HG03025 (cell line): ENCODE data around the gene OVCH1.
"Not testable (repeated sequence)": the region's sequence is repeated elsewhere in the genome, so short reads cannot be mapped to it uniquely, and the experiment has no call there.

ENCODE experiments used
- ATAC-seq: cut with Tn5 transposase; IDR thresholded peaks from one replicate; pipeline ENCODE4 v1.9.1; 2021; ENCODE audit warnings: mild to moderate bottlenecking, moderate library complexity; ENCODE audit not compliant: unreplicated experiment, low FRiP score

OVCH1 gene

DNA sequence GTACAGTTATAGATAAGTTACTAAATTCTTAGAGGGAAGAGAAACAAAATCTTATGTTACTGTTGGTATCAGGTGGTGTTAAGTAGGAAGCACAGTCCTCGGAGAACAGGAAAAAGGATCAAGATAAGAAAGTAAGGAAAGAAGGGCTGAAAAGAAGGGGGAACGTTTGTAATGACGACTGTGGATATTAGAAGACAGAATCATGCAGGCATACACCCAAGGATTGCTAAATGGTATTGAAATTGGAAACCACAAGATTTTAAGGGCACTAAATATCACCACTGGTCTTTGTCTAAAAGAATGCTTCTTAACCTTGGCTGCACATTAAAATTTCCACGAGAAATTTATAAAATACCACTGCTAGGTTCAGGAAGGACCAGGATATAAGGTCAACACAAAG, 82.4 kb downstream of the OVCH1 start:
- no peak for ATAC-seq

DNA sequence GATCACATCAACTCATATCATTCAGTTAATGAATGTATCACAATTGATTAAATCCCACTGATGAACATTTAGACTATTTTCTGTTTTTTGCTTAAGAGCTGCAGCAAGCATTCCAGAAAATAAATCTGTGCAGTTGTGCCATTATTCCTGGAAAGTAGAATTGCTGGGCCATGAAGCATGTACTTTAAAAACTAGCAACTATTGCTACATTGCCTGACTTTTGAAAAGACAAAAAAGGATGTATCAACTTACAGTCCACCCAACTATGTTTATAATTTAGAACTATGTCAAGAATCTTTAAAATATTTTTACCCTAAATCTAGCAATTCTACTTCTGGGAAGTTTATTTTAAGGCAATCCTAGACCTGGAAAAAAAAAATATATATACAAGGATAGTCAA, 83.1 kb downstream of the OVCH1 start:
- no peak for ATAC-seq

DNA sequence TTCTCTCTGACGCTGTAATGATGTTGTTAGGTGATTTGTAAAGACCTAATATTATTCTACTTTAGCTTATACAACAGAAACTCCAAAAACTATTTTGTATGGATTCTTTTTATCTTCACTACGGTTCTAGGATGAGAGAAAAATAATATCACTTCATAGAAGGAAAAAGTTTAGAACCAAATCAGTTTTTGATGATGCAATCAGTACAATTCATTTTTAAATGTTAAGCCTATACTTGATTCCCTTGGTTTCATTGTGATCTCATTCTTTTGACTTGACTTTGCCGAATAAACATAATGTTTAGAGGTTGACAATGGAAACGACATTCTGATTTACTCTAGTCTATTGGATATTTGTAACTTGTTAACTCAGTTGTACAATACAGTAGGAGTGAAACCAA, 91.9 kb downstream of the OVCH1 start:
- no peak for ATAC-seq

GRCh38 chr12:29403991-29404390, 93.5 kb downstream of the OVCH1 start:
- no peak for ATAC-seq

- no peak for ATAC-seq
Observed at GRCh38 chr12:29402437-29402836, 95.0 kb downstream of the OVCH1 start.

GRCh38 chr12:29398495-29398894, 99.0 kb downstream of the OVCH1 start:
- ATAC-seq, result peak; percentile 75

DNA sequence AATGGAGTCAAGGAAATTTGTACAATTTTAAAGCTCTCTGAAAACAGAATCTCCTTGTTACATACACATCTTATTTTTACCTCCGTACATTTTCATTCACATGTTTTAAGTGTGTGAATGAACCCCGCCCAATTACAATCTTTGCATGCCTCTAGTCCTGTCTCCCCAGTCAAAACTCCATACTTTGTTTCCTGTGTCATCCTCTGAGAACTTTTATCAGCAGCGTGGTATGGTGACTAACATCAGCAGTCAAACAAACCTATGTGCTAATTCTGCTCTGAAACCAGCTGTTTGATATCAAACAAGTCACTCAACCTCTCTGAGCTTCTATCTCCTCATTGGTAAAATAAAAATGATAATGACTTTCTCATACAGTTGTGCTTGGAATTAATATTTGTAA, 100.7 kb downstream of the OVCH1 start:
- ATAC-seq, result no peak

- no peak for ATAC-seq
Observed at GRCh38 chr12:29395356-29395755, 102.1 kb downstream of the OVCH1 start.

DNA sequence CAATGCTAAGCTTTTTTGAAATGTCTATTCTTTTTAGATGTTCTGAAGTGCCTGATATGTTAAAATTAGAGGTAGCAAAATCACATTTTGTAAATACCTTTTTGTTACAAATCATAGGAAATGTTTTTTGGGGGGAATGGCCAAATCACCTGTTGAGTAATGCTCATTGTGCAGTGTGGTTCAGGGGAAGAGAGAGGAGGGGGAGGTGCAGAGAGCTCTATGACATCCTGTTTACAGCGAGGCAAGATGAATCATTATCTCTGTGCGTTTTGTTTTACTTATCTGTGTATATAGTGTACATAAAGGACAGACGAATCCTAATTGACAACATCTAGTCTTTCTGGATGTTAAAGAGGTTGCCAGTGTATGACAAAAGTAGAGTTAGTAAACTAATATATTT, 107.1 kb downstream of the OVCH1 start:
- not testable (repeated sequence) for ATAC-seq

DNA sequence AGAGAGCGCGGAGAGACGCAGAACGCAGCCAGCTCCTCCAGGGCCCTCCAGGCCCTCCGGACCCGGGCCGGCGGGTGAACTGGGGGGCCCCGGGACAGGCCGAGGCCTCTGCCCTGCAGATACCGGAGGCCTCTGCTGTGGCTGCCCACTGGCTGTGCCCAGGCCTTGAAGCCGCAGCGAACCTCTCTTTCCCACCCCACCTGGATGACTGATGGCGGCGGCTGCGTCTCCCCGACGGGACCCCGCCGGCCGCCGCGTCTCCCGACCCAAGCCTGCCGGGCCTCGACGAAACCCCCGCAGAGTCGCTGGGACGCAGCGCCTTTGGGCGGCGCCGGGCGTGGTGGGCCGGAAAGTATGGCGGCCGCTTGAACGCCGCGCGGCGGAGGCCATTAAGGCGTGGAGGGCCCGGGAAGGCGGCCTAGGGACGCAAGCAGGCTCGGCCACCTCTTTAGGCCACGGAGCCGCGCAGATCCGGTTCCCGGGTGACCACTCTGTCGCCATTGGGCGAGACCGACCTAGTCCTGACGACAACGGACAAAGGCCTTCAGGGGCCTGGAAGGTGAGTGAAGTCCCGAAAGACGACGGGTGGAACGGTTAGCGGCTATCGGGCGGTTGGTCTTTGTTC, 108.1 kb downstream of the OVCH1 start:
- ATAC-seq, result no peak

DNA sequence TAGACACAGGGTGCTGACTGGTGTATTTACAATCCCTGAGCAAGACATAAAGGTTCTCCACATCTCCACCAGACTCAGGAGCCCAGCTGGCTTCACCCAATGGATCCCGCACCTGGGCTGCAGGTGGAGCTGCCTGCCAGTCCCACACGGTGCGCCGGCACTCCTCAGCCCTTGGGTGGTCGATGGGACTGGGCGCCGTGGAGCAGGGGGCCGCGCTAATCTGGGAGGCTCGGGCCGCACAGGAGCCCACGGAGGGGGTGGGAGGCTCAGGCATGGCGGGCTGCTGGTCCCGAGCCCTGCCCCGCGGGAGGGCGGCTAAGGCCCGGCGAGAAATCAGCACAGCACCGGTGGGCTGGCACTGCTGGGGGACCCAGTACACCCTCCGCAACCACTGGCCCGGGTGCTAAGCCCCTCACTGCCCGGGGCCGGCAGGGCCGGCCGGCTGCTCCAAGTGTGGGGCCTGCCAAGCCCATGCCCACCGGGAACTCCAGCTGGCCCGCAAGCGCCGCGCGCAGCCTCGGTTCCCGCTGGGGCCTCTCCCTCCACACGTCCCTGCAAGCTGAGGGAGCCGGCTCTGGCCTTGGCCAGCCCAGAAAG, 111.3 kb downstream of the OVCH1 start:
- ATAC-seq, result not testable (repeated sequence)

DNA sequence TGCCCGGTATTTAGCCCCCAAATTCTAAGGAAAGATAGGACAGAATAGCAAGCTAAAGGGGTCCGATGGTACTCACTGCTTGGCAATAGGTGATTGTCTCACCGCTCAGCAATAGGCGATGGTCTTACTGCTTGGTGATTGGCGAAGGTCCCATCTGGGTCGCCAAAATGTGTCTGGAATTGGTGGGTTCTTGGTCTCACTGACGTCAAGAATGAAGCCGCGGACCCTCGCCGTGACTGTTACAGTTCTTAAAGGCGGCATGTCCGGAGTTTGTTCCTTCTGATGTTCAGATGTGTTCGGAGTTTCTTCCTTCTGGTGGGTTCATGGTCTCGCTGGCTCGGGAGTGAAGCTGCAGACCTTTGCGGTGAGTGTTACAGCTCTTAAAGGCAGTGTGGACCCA, 112.3 kb downstream of the OVCH1 start:
- not testable (repeated sequence) for ATAC-seq

GRCh38 chr12:29382251-29382650, 115.2 kb downstream of the OVCH1 start:
- no peak for ATAC-seq

DNA sequence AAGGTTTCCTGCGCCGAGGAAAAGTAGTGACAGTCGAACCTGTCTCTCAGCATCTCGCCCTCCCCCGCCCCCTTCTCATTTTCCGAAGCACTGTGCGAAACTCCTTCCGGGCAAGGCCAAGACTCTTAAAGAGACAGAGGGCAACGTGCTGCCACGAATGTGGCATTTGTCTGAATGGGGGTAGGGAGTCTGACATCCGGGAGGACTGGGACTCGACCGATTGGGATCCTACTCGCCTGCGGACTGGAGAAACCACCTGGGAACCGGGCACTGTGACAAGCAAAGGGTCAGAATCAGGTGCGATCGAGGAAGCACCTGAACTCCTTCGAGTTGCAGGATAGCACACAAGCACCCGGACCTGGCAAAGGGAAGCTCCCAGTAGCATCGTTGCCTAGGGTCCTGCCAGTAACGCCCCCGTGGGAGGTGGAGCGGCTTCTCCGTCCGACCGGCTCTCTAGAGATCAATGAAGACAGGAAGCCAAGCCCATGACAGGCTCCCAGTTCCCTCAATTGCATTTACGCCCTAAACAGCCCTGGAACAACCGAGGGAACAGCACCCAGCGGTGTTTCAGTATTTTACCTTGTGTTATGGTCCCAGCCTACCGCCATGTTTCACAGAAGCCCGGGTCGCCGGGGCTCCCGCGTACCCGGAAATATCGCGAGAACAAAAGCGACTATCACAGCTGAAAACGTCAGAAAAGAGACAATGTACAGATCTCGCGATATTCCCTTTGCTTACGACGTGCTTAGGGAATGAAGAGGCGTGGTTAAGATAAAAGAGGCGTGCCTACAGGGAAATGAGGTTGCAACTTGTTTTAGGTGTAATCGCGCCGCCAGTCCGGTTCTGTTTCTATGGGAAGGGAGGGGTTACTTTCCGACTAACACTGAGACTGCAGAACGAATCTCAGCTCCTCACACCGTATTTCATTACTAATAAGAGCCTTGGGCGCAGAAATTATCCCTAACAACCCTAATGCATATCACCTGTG, 116.7 kb downstream of the OVCH1 start, which contains the start of gene ERGIC2:
Gene ERGIC2 (minus strand): TSS at position 637 of the 988 bp plus-strand sequence. CDS start 9,539 bp downstream, outside the sequence.
- peak; percentile 97 for ATAC-seq
